Psoas muscle (tissue), 8 donors: Measurements from ENCODE around the gene ARHGAP12. TPM values are rescaled to one million over a fixed set of nuclear protein-coding genes. Genes with fewer than 3 reads are reported as not detected.

Experiments used
- ATAC-seq, 4 donors: fragments of 200-7000 bp; cut with Tn5 transposase; one replicate each; pipeline ENCODE4 v1.9.1; 2020; ENCODE audit warnings: moderate library complexity in 3 of 4, mild to moderate bottlenecking in 2 of 4
- DNase-seq, 2 donors: peaks; one replicate each; pipeline ENCODE4 v3.0.0-alpha.2; 2020
- H3K27ac ChIP-seq: fragments of 200-600 bp; one replicate; pipeline ENCODE4 v1.8.0; 2022
- H3K27me3 ChIP-seq, 3 donors: fragments of 200-600 bp in 1 of 3; one replicate each; pipeline versions ENCODE4 v1.6.1 to v1.8.0; 2013 to 2022; ENCODE audit warnings: low read length in 2 of 3, mild to moderate bottlenecking in 2 of 3, moderate library complexity in 1 of 3; ENCODE audit not compliant: insufficient read depth in 3 of 3
- H3K36me3 ChIP-seq, 2 donors: fragments of 200-600 bp in 1 of 2; one replicate each; pipeline versions ENCODE4 v1.6.1 to v1.8.0; 2013 to 2022; ENCODE audit warnings: low read depth in 1 of 2, mild to moderate bottlenecking in 1 of 2, moderate library complexity in 1 of 2; ENCODE audit not compliant: insufficient read depth in 1 of 2
- H3K4me1 ChIP-seq: fragments of 200-600 bp; one replicate; pipeline ENCODE4 v1.8.0; 2022
- H3K4me3 ChIP-seq: fragments of 200-600 bp; one replicate; pipeline ENCODE4 v1.8.0; 2022; ENCODE audit warnings: mild to moderate bottlenecking
- H3K9me3 ChIP-seq: fragments of 200-600 bp; one replicate; pipeline ENCODE4 v1.8.0; 2022
- CTCF ChIP-seq: fragments of 200-600 bp; IDR thresholded peaks from one replicate; pipeline ENCODE4 v1.8.0; 2022; ENCODE audit warnings: antibody characterized with exemption
- WGBS, 3 donors: extraction: QIAGEN DNeasy Blood & Tissue Kit; methylation state at CpG; one replicate each; pipeline versions ENCODE4 v1.1.6 to v1.1.7; 2013; 5-methylcytosine and 5-hydroxymethylcytosine counted together
- intact Hi-C, 2 donors: fragments of 100-400 bp; cut with DNase I; formaldehyde crosslinking; loops; one replicate each; pipeline versions ENCODE4 v1.11.0 to v1.14.2; 2022
- polyA plus RNA-seq, 3 donors: library from polyadenylated mRNA; stranded (reverse); fragments of 200-250 nt; gene quantifications; one replicate each; pipeline ENCODE4 v1.2.3, GENCODE V29; 2013
- total RNA-seq, 4 donors: library from RNA; stranded (reverse); fragmentation: NEBNext Ultra II Directional in 2 of 4; extraction: Animal tissue kit (Norgen Biotek cat#: 25700) in 2 of 4; gene quantifications; one replicate each; pipeline versions ENCODE4 v1.2.1 to v1.2.4, GENCODE V29; 2021 to 2023
- donor health status: healthy with polysubstance abuse.
- donor health status: DM: no; HTN: no; CAD: no; lungs with moderate emphysema.
- donor health status: Bipolar disorder and iron deficiency.
- donor health status: healthy.
- donor health status: DM: yes; HTN: yes; CAD: no.
- donor health status: DM: no; HTN: no; CAD: no.
- donor health status: DM: no; HTN: no; CAD: no.
- donor health status: DM: yes; HTN: yes; CAD: no.

The ARHGAP12 gene
- total and polyA plus RNA-seq, 7 donors: 8.2 to 18.2 (median 11.8) TPM

- intact Hi-C loops: loop anchor here in 1 of 2 donors (1.0 kb wide), 1 partner anchor 17 kb away; no protein-coding TSS in a partner anchor
- Histone ChIP-seq H3K27ac (no peak overlapping the region), H3K36me3 (no peaks in the 10 kb centered on the region), H3K27me3 (no peaks in the 10 kb centered on the region), H3K4me3 (no peak overlapping the region), H3K4me1 (peaks cover 27% of the 10 kb centered on the region), H3K9me3 (no peaks in the 10 kb centered on the region)
- no peak for TF ChIP-seq CTCF
- 48 to 68% (median 50%) methylated on average over 1 of the region's 1 CpG for WGBS, 3 donors
- DNase-seq (no peak), ATAC-seq (peak in 3 of 4 donors; percentile 28 to 64 (median 52))
These were observed 41.7 kb downstream of the ARHGAP12 start for GRCh38 chr10:31886885-31887284.

GRCh38 chr10:31885971-31886370, 42.7 kb downstream of the ARHGAP12 start:
- no peak overlapping the region for H3K27ac ChIP-seq

GRCh38 chr10:31884386-31884785, 44.2 kb downstream of the ARHGAP12 start:
- Histone ChIP-seq H3K4me3 (no peak overlapping the region), H3K27ac (no peak overlapping the region), H3K27me3 (no peaks in the 10 kb centered on the region), H3K9me3 (no peaks in the 10 kb centered on the region), H3K36me3 (no peaks in the 10 kb centered on the region), H3K4me1 (peaks cover 27% of the 10 kb centered on the region)
- DNase-seq (no peak), ATAC-seq (no peak)
- intact Hi-C loops: no loop called here
- no peak for TF ChIP-seq CTCF
- WGBS, 3 donors: 96 to 99% (median 97%) methylated on average over 2 of the region's 2 CpGs

More at GRCh38 chr10:31885971-31886370, 42.7 kb downstream of the ARHGAP12 start:
- Histone ChIP-seq H3K9me3 (no peaks in the 10 kb centered on the region), H3K27me3 (no peaks in the 10 kb centered on the region), H3K4me3 (no peak overlapping the region), H3K36me3 (no peaks in the 10 kb centered on the region), H3K4me1 (peaks cover 27% of the 10 kb centered on the region)
- DNase-seq: no peak
- intact Hi-C loops: no loop called here
- no peak for TF ChIP-seq CTCF
- ATAC-seq: no peak

- no peak for TF ChIP-seq CTCF
- Histone ChIP-seq H3K9me3 (no peaks in the 10 kb centered on the region), H3K27me3 (no peaks in the 10 kb centered on the region), H3K4me3 (no peak overlapping the region), H3K36me3 (no peaks in the 10 kb centered on the region), H3K27ac (no peak overlapping the region), H3K4me1 (peaks cover 20% of the 10 kb centered on the region)
- DNase-seq (no peak), ATAC-seq (no peak)
- WGBS, 3 donors: 66 to 81% (median 69%) methylated on average over 3 of the region's 3 CpGs
- intact Hi-C loops: no loop called here
These were observed 45.2 kb downstream of the ARHGAP12 start for GRCh38 chr10:31883397-31883796.

- H3K36me3 ChIP-seq: no peaks in the 10 kb centered on the region
- no peak for TF ChIP-seq CTCF
- ATAC-seq (no peak), DNase-seq (no peak)
- H3K27ac ChIP-seq: no peak overlapping the region
- H3K4me3 ChIP-seq: no peak overlapping the region
- H3K27me3 ChIP-seq: no peaks in the 10 kb centered on the region
- intact Hi-C loops: no loop called here
- peaks cover 11% of the 10 kb centered on the region for H3K4me1 ChIP-seq
- H3K9me3 ChIP-seq: no peaks in the 10 kb centered on the region
These were observed 50.1 kb downstream of the ARHGAP12 start for GRCh38 chr10:31878486-31878885.
